Spleen (tissue), 11 donors: ENCODE results near the gene KCNQ5. TPM values are rescaled to one million over a fixed set of nuclear protein-coding genes. Genes with fewer than 3 reads are reported as not detected.

Experiments used
- DNase-seq: peaks from one replicate; pipeline ENCODE4 v3.0.0-alpha.2; 2020
- H3K27ac ChIP-seq, 8 donors: fragments of 200-600 bp; sonication (generic) in 7 of 8; 1 replicate in 4 of 8; 2 replicates in 4 of 8; pipeline versions ENCODE4 v1.5.0 to v1.8.0; 2016 to 2021; ENCODE audit warnings: inconsistent platforms in 4 of 8, mild to moderate bottlenecking in 4 of 8, moderate library complexity in 1 of 8
- H3K27me3 ChIP-seq, 7 donors: fragments of 200-600 bp; sonication (generic) in 6 of 7; replicated peaks in 1 of 7; 1 replicate in 4 of 7; 2 replicates in 3 of 7; pipeline versions ENCODE4 v1.5.0 to v1.8.0; 2016 to 2021; ENCODE audit warnings: inconsistent platforms in 3 of 7, mild to moderate bottlenecking in 1 of 7
- H3K36me3 ChIP-seq, 6 donors: fragments of 200-600 bp; sonication (generic) in 5 of 6; 1 replicate in 4 of 6; 2 replicates in 2 of 6; pipeline versions ENCODE4 v1.5.0 to v1.8.0; 2016 to 2021; ENCODE audit warnings: inconsistent platforms in 2 of 6
- H3K4me1 ChIP-seq, 6 donors: fragments of 200-600 bp; sonication (generic) in 5 of 6; 1 replicate in 3 of 6; 2 replicates in 3 of 6; pipeline versions ENCODE4 v1.5.0 to v1.8.0; 2016 to 2021; ENCODE audit warnings: inconsistent platforms in 3 of 6
- H3K4me3 ChIP-seq, 8 donors: fragments of 200-600 bp; sonication (generic) in 7 of 8; 1 replicate in 4 of 8; 2 replicates in 4 of 8; pipeline versions ENCODE4 v1.5.0 to v1.8.0; 2016 to 2021; ENCODE audit warnings: inconsistent platforms in 4 of 8, mild to moderate bottlenecking in 4 of 8, moderate library complexity in 2 of 8
- H3K9me3 ChIP-seq, 8 donors: fragments of 200-600 bp; sonication (generic) in 7 of 8; 1 replicate in 4 of 8; 2 replicates in 4 of 8; pipeline versions ENCODE4 v1.5.0 to v1.8.0; 2016 to 2021; ENCODE audit warnings: inconsistent platforms in 4 of 8
- POLR2A ChIP-seq, 3 donors: fragments of 450-650 bp; IDR thresholded peaks; one replicate each; pipeline ENCODE4 v1.5.1; 2017; ENCODE audit warnings: antibody characterized with exemption in 3 of 3, mild to moderate bottlenecking in 1 of 3
- POLR2AphosphoS5 ChIP-seq, 3 donors: sonication (generic); formaldehyde crosslinking; IDR thresholded peaks; one replicate each; pipeline ENCODE4 v1.5.1; 2017; ENCODE audit warnings: antibody characterized with exemption in 3 of 3
- WGBS, 5 donors: extraction: QIAGEN DNeasy Blood & Tissue Kit in 3 of 5; methylation state at CpG; one replicate each; pipeline versions ENCODE4 v1.1.5 to v1.1.7; 2013 to 2018; 5-methylcytosine and 5-hydroxymethylcytosine counted together
- intact Hi-C: fragments of 100-400 bp; cut with DNase I; formaldehyde crosslinking; loops from one replicate; pipeline ENCODE4 v1.15.0; 2023; ENCODE audit warnings: low total_unique reads
- polyA plus RNA-seq, 3 donors: library from polyadenylated mRNA; stranded (reverse); fragments of 200-250 nt; gene quantifications; one replicate each; pipeline ENCODE4 v1.2.1, GENCODE V29; 2013
- total RNA-seq, 7 donors: library from RNA; depleted of rRNA in 3 of 7; stranded (reverse); fragments of >200 nt in 3 of 7; fragmentation: NEBNext Ultra II Directional in 4 of 7; extraction: Animal tissue kit (Norgen Biotek cat#: 25700) in 4 of 7; gene quantifications; one replicate each; pipeline versions ENCODE4 v1.1.0 to v1.2.1, GENCODE V29; 2016 to 2021
- TF ChIP-seq, protein P1 (sequence below), 11 experiments: fragments of 200-600 bp in 7 of 11; fragments of 450-650 bp in 4 of 11; sonication (generic) in 4 of 11; IDR thresholded peaks in 8 of 11; conservative IDR thresholded peaks in 3 of 11; 1 replicate in 7 of 11; 2 replicates in 4 of 11; pipeline versions ENCODE4 v1.4.0 to v1.8.0; 2016 to 2021; ENCODE audit warnings: antibody characterized with exemption in 11 of 11, inconsistent platforms in 4 of 11, mild to moderate bottlenecking in 1 of 11
- donor health status: healthy with polysubstance abuse.
- donor health status: DM: no; HTN: no; CAD: no; lungs with moderate emphysema.
- donor health status: DM: no; HTN: no; CAD: no.
- donor health status: Bipolar disorder and iron deficiency.
- donor health status: healthy.
- donor health status: DM: no; HTN: no; CAD: no.
- donor health status: DM: yes; HTN: yes; CAD: no.

Gene KCNQ5
- total and polyA plus RNA-seq, 10 donors = 1.3 to 8.7 (median 4.4) TPM

DNA sequence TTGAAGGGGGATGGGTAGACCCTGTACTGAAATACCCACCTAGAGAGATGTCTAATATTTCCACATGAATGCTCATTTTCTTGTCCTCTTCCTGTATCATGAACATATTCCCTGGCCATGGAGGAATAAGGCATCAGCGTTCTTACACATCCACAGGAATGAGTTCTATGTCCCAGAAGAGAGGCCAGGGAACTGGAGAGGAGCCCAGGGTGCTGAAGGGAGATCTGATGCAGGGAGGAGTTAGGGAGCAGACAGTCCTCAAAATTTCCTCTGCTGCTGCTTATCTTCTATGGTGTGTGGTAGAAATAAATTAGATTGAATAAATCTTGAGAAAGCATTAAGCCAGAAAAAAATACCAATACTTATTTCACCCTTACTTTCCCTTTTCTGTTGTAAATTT lies 295.0 kb downstream of the KCNQ5 start:
- TF ChIP-seq, protein P1, sequence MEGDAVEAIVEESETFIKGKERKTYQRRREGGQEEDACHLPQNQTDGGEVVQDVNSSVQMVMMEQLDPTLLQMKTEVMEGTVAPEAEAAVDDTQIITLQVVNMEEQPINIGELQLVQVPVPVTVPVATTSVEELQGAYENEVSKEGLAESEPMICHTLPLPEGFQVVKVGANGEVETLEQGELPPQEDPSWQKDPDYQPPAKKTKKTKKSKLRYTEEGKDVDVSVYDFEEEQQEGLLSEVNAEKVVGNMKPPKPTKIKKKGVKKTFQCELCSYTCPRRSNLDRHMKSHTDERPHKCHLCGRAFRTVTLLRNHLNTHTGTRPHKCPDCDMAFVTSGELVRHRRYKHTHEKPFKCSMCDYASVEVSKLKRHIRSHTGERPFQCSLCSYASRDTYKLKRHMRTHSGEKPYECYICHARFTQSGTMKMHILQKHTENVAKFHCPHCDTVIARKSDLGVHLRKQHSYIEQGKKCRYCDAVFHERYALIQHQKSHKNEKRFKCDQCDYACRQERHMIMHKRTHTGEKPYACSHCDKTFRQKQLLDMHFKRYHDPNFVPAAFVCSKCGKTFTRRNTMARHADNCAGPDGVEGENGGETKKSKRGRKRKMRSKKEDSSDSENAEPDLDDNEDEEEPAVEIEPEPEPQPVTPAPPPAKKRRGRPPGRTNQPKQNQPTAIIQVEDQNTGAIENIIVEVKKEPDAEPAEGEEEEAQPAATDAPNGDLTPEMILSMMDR (IDR thresholded peaks at IDR 0.05 in 8 of 11, conservative IDR thresholded peaks at IDR 0.05 in 3 of 11) = no peak
- TF ChIP-seq POLR2A (IDR thresholded peaks at IDR 0.05) (no peak), POLR2AphosphoS5 (IDR thresholded peaks at IDR 0.05) (no peak)
- intact Hi-C loops = no loop called here
- 73 to 100% (median 91%) methylated on average over 1 of the region's 1 CpG for WGBS, 5 donors
- H3K36me3 ChIP-seq = no peaks in the 10 kb centered on the region
- no peaks in the 10 kb centered on the region for H3K9me3 ChIP-seq
- H3K27me3 ChIP-seq = no peaks in the 10 kb centered on the region
- H3K4me1 ChIP-seq = peaks cover 0 to 2% (median 0%) of the 10 kb centered on the region in 6 donors
- DNase-seq = no peak
- H3K4me3 ChIP-seq = no peak overlapping the region
- H3K27ac ChIP-seq = no peak overlapping the region

DNA sequence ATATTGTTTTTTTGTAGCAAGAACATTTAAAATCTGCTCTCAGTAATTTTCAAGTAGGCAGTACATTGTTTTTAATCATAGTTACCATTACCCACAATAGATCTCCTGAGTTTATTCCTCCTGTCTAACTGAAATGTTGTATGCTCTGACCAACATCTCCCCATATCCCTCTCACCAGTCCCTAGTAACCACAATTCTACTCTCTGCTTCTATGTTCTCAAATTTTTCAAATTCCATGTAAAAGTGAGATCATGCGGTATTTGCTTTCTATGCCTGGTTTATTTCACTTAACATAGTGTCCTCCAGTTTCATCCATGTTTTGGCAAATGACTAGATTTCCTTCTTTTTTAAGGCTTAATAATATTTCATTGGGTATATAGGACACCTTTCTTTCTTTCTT lies 300.5 kb downstream of the KCNQ5 start:
- Histone ChIP-seq H3K4me1 (no peaks in the 10 kb centered on the region), H3K36me3 (no peaks in the 10 kb centered on the region), H3K9me3 (no peaks in the 10 kb centered on the region), H3K4me3 (no peak overlapping the region), H3K27me3 (no peaks in the 10 kb centered on the region), H3K27ac (no peak overlapping the region)
- DNase-seq = no peak
- 90 to 100% (median 98%) methylated on average over 1 of the region's 1 CpG for WGBS, 5 donors
- TF ChIP-seq POLR2AphosphoS5 (IDR thresholded peaks at IDR 0.05) = no peak
- TF ChIP-seq POLR2A (IDR thresholded peaks at IDR 0.05) = no peak
- TF ChIP-seq, protein P1 (IDR thresholded peaks at IDR 0.05 in 8 of 11, conservative IDR thresholded peaks at IDR 0.05 in 3 of 11) = no peak
- intact Hi-C loops = no loop called here

DNA sequence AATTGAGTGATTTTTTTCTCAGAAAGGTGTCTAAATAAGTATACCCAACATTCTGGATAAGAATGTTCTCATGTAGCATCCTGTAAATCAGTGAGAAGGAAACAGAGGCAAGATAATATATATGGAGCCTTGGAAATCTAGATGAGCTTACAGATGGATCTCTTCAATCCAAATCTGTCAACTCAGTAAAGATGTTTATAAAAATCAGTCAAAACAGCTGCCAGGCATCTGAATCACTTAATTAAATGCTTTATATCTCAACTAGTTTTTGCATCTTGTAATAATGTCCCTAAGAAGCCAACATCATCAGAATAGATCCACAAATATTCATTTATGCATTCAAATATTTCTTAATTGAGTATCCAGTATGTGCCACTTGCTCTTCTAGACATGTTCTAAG lies 303.3 kb downstream of the KCNQ5 start:
- TF ChIP-seq POLR2A (IDR thresholded peaks at IDR 0.05) = no peak
- TF ChIP-seq, protein P1 (IDR thresholded peaks at IDR 0.05 in 8 of 11, conservative IDR thresholded peaks at IDR 0.05 in 3 of 11) = no peak
- TF ChIP-seq POLR2AphosphoS5 (IDR thresholded peaks at IDR 0.05) = no peak
- no peaks in the 10 kb centered on the region for H3K9me3 ChIP-seq
- no peaks in the 10 kb centered on the region for H3K36me3 ChIP-seq
- H3K27me3 ChIP-seq = no peaks in the 10 kb centered on the region
- no peak overlapping the region for H3K4me3 ChIP-seq
- intact Hi-C loops = no loop called here
- no peak for DNase-seq
- no peaks in the 10 kb centered on the region for H3K4me1 ChIP-seq
- no peak overlapping the region for H3K27ac ChIP-seq

DNA sequence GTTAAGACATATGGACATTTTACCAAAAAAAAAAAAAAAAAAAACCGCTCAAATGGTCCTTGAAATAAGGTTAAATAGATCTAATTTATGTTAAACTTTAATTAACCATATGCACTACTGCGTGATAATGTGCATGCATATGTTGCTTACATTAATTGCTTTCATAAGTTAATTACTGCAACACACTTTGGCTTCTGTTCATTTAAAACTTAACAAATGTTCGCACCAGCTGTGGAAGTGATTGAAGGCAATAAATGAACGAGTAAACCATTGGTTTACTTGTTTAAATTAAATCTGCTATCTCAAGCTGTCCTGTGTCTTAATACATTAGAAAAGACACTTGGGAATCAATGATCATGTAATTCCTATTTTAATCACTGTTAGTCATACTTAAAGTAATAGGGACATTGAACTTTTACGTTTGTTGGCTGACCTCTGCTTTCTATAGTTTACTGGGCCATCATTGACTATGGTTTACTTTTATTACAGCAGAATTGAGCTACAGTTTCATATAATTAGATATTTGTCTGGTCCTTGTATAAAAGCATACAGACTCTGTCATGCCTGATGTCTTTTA lies 308.8 kb downstream of the KCNQ5 start:
- no peak for DNase-seq
- Histone ChIP-seq H3K27me3 (no peaks in the 10 kb centered on the region), H3K4me1 (no peaks in the 10 kb centered on the region), H3K27ac (no peak overlapping the region), H3K36me3 (no peaks in the 10 kb centered on the region), H3K4me3 (no peak overlapping the region), H3K9me3 (no peaks in the 10 kb centered on the region)
- WGBS, 5 donors = 82 to 89% (median 85%) methylated on average over 5 of the region's 5 CpGs
- intact Hi-C loops = no loop called here
- TF ChIP-seq POLR2AphosphoS5 (IDR thresholded peaks at IDR 0.05) = no peak
